Mammary epithelial cell (primary cell): ENCODE data around the gene AVPR2.

Experiments
- CTCF ChIP-seq, 2 donors: IDR thresholded peaks in 1 of 2; conservative IDR thresholded peaks in 1 of 2; 2 replicates each; pipeline ENCODE4 v1.5.1; 2011 to 2012; ENCODE audit warnings: inconsistent platforms in 2 of 2, low read length in 2 of 2, mild to moderate bottlenecking in 2 of 2, control low read depth in 1 of 2, low read depth in 1 of 2; ENCODE audit not compliant: insufficient read depth in 1 of 2; ENCODE audit errors: extremely low read depth in 1 of 2
- EZH2 ChIP-seq: IDR thresholded peaks from 2 replicates; pipeline ENCODE4 v1.6.1; 2012; ENCODE audit warnings: low read length, inconsistent platforms, borderline replicate concordance

- TF ChIP-seq CTCF (conservative IDR thresholded peaks at IDR 0.05 in 1 of 2, IDR thresholded peaks at IDR 0.05 in 1 of 2; ENCODE audit: extremely low read depth in 1 of 2, insufficient read depth in 1 of 2, low read depth in 1 of 2, low read length in 2 of 2), result no peak
- TF ChIP-seq EZH2, result no peak
Measured at GRCh38 chrX:153917869-153918268, 13.4 kb downstream of the AVPR2 start.
